GM18511 (cell line): ENCODE data around the gene TAAR9.

ENCODE experiments used
- ATAC-seq: cut with Tn5 transposase; IDR thresholded peaks from one replicate; pipeline ENCODE4 v1.9.1; 2021; ENCODE audit warnings: mild to moderate bottlenecking, moderate library complexity; ENCODE audit not compliant: unreplicated experiment

Gene TAAR9

GRCh38 chr6:132584698-132585097 lies 46.6 kb downstream of the TAAR9 start:
- no peak for ATAC-seq

GRCh38 chr6:132587424-132587823 lies 49.3 kb downstream of the TAAR9 start:
- ATAC-seq = no peak
